Stimulated activated CD8-positive, alpha-beta memory T cell treated with anti-CD3 and anti-CD28 coated beads, Interleukin-15, amount 100 ng/mL, for 4 hours (primary cell): ENCODE data around the gene ZFAND3.

Source experiments
- DNase-seq, 2 donors: peaks; one replicate each; pipeline ENCODE4 v3.0.0-alpha.2; 2020; ENCODE audit warnings: low read depth in 2 of 2

Gene ZFAND3

DNA sequence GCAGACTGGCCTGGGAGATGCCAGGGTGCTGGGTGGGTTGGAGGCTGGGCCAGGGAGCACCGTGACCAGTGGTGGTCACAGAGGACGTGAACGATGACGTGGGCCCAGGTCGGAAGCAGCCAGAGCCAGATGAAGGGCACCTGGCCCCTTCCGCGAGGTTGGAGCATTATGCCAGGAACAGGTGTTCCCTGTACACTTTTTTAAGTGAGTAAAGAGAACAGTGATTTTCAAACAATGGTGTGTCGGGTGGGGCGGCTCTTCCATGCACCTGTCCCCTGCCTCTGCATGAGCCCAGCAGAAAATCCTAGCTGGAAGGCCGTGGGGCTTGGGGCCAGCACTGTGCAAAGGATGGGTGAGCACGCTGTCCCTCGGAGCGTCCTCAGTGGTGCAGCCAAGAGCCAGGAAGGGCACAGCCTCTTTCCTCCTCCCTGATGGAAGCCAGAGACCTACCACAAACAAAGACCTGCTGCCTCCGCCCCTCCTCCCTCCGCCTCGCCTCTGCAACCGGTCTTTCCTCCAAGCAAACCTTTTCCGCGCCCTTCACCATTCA, 350.5 kb downstream of the ZFAND3 start:
- no peak for DNase-seq

- no peak for DNase-seq
These were observed 351.3 kb downstream of the ZFAND3 start for GRCh38 chr6:38170666-38171355.

GRCh38 chr6:38171997-38172738, 352.6 kb downstream of the ZFAND3 start:
- no peak for DNase-seq

GRCh38 chr6:38172739-38173410, 353.3 kb downstream of the ZFAND3 start:
- no peak for DNase-seq

- no peak for DNase-seq
These were observed 354.4 kb downstream of the ZFAND3 start for GRCh38 chr6:38173909-38174308.

DNA sequence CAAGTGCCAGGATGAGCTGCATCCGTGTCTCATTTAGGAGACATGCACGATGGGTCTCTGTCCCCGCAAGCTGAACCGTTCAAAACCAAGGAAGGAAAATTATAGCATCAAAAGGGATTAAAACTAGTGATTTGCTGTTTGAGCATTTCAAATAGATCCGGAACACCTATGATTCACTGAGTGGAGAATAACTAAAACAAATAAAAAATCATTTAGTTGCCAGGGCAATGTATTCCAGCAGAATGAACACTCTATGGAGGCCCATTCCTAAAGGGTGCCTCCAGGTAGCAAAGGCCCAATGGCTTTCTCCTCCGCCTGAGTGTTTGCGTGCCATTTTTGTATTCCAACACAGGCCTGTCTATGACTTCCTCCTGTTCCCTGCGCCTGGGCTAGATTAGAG, 354.8 kb downstream of the ZFAND3 start:
- DNase-seq: no peak

GRCh38 chr6:38174806-38175495, 355.4 kb downstream of the ZFAND3 start:
- no peak for DNase-seq

GRCh38 chr6:38175786-38176185, 356.3 kb downstream of the ZFAND3 start:
- DNase-seq: no peak

DNA sequence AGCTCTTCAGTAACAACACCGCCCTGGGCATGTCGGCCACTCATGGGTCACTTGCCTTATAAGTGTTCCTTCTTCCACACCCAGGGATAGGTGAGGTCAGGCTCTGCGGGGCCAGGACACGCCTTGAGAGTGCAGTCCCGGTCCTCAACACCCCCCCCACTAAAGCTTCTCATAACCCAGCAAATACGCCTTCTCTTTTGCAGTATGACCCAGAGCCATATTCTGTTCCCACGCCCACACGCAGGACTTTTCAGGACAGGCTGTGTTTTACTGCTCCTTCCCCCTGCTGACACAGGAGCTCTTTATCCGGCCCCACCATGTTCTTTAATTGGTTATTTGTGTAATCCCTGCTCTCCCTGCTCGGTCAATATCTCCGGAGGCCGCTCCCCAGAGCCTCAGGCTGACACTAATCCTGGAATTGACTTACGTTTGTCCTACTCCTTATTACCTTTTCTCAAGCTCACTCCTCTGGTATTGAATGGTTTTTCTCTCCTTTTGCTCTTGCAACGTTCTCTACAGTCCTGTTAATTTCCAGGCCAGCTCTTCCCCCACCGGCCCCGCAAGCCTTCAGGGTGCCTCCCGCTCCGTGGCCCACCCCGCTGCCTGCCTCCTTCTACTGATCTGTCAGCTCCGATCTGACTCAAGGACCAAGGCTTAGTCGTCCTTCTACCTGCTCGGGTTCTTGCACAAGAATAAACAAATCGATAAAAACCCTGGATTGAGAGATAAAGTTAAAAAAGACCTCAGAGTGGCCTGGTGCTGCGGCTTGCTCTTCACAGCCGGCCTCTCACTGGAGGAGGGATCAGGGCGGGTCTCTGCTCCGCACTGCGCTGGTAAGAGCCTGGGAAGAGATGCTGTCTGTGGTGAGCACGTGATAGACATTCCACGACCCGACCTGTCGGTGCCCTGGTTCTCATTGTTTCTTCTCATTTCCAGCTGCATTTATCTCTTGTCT, 357.5 kb downstream of the ZFAND3 start:
- no peak for DNase-seq

- no peak for DNase-seq
These were observed 358.5 kb downstream of the ZFAND3 start for GRCh38 chr6:38177882-38178583.

DNA sequence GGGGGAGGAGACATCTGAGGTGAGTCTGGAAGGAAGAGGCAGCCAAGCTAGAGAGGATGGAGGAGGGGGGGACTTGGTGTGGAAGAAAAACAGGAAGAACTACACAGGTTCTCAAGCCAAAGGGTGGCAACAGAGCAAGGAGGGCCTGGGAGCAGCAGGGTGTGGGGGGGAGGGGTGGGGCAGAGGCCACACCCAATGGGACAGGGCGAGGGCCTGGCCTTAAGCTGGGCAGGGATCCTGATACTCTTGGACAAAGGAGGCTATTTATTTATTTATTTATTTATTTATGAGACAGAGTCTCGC, 359.0 kb downstream of the ZFAND3 start:
- DNase-seq: no peak

DNA sequence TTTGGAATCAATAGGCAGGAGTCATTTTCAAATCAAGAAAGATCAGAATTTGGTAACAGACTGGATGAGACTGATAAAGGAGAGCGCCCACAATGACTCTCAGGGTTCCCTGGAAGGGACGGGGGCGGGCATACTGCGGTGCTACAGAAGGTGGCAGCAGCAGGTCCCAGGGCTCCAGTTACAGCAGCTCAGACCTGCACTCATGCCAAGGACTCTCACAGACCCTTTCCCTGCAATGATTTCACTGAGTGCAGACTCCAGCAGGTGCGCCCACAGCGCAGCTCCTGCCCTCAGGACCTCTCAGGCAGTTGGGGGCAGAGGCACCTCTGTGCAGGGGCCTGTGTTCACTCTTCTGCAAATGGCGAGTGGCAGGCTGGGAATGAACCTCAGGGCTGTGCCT, 359.8 kb downstream of the ZFAND3 start:
- DNase-seq: no peak

DNA sequence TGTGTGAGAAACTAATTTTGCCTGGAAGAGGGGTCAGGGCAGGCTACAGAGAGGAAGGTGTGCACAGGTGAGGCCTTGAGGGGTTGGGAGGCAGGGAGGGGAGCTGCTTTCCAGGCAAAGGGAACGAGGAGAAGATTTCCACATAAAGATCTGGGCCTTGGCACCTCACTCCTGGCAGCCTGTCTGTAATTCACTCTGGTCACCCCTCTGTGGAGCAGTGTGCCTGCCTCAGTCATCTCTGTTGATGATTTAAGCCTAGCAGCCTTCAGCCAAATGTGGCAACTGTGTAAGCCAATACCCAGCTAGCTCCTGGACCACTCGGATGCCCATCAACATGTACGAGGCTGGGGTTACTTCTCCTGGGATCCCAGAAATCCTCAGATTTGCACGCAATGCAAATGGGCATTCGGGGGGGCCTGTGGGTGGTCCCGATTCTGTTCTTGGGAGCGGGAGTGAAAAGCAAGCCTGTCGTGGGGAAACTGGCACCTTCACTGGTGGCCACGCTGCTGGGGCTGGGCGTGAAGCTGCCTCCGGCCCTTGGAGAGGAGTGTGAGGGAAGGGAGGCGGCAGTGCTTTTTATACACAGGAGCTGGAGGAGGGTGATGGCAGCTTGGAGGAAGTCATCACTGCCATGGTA, 360.4 kb downstream of the ZFAND3 start:
- DNase-seq: no peak

DNA sequence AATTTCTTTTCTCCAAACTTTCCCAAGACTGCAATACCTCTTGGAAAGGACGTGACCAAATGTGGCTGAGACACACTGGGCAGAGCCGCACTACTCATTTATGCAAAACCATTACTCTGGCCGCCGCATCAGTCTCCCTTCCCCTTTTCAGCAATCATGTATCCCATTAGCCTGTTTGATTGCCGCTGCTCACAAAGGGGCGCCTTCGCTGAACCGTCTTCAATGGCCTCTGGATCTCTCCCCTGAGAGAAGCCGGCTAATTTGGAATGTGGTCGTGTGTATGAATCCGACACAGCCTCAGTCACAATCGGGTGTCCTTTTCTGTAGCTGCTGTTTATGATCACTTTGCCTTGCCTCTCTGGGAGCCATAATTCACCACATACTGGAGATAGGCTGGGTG, 361.1 kb downstream of the ZFAND3 start:
- DNase-seq: no peak

GRCh38 chr6:38182426-38182825, 362.9 kb downstream of the ZFAND3 start:
- no peak for DNase-seq

DNA sequence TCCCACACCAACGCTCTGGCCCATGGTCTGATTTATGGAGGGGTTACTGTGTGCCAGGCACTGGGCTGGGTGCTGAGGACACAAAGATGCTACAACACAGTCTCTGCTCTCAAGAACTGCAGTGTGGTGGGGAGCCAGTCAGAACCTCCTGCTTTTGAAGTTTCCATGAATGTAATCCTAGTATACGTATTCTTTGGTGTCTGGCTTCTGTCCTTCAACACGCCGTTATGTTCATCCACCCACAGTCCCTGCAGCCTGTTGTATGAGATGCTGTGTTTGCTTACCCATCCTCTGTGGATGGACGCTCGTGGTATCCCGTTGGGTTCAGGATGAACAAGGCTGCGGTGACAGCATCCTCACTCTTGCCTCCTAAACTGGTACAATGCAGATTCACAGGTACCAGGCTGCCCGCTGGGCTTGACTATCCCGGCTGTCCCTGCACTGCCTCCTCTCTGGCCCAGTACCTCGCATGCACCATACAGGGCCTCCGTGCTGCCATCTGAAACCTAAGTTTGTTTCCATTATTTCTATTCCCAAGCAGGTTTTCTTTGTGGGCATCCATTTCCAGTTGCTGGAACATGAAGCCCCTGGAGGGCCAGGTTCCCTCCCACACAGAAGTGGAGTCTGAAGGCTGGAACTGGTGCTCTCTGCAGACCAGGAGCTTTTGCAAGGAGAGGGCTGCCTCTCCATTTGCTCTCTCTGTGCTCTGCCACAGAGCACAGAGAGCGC, 364.5 kb downstream of the ZFAND3 start:
- DNase-seq: no peak

GRCh38 chr6:38184585-38185080, 365.1 kb downstream of the ZFAND3 start:
- DNase-seq: no peak

- no peak for DNase-seq
These were observed 365.7 kb downstream of the ZFAND3 start for GRCh38 chr6:38185244-38185643.

- no peak for DNase-seq
These were observed 366.2 kb downstream of the ZFAND3 start for GRCh38 chr6:38185752-38186151.
